IMR-90 (cell line): ENCODE measurements around the gene RPN2. TPM values are rescaled to one million over a fixed set of nuclear protein-coding genes. Genes with fewer than 3 reads are reported as not detected.
A peak's percentile ranks its signal among the peaks of the same experiment; 100 is the strongest.

Experiments
- ATAC-seq: fragments of 200-7000 bp; cut with Tn5 transposase; 2 replicates; pipeline ENCODE4 v1.9.1; 2020; ENCODE audit warnings: low read depth, mild to moderate bottlenecking, moderate library complexity
- BruUV-seq: library from RNA; stranded (reverse); fragments of 400-500 nt; replicated peaks from 2 replicates; lab custom pipeline; 2021; lab: Mats Ljungman, UMichigan
- CTCF ChIA-PET: fragments of 300-600 bp; formaldehyde crosslinking; extraction: SDS; loops from one replicate; lab custom pipeline; 2021; ENCODE audit warnings: antibody characterized with exemption; lab: Yijun Ruan, JAX
- POLR2A ChIA-PET: fragments of 300-600 bp; sonication (Branson Sonifier 250); formaldehyde crosslinking; loops from one replicate; lab custom pipeline; 2022; ENCODE audit warnings: antibody characterized with exemption; ENCODE audit not compliant: unreplicated experiment; lab: Charles Lee
- DNase-seq: peaks from one replicate; pipeline ENCODE4 v3.0.0; 2013
- H2AFZ ChIP-seq: replicated peaks from 2 replicates; pipeline ENCODE3; 2013; ENCODE audit warnings: low read length, mild to moderate bottlenecking; ENCODE audit not compliant: poor library complexity
- H2AK5ac ChIP-seq: 2 replicates; pipeline ENCODE4 v1.6.1; 2013; ENCODE audit warnings: low read depth, low read length, inconsistent platforms
- H2AK9ac ChIP-seq: replicated peaks from 2 replicates; pipeline ENCODE3; 2013; ENCODE audit warnings: mild to moderate bottlenecking, low read depth, low read length, moderate library complexity; ENCODE audit not compliant: poor library complexity
- H2BK120ac ChIP-seq: 2 replicates; pipeline ENCODE4 v1.6.1; 2013; ENCODE audit warnings: low read depth, low read length, inconsistent platforms
- H2BK15ac ChIP-seq: 3 replicates; pipeline ENCODE4 v1.6.1; 2013; ENCODE audit warnings: low read depth, low read length, inconsistent platforms
- H2BK20ac ChIP-seq: 2 replicates; pipeline ENCODE4 v1.6.1; 2013; ENCODE audit warnings: low read depth, mild to moderate bottlenecking, inconsistent platforms, low read length, moderate library complexity
- H2BK5ac ChIP-seq: 2 replicates; pipeline ENCODE4 v1.6.1; 2013; ENCODE audit warnings: mild to moderate bottlenecking, low read depth, low read length, inconsistent platforms; ENCODE audit not compliant: poor library complexity, severe bottlenecking
- H3K14ac ChIP-seq: replicated peaks from 2 replicates; pipeline ENCODE4 v1.6.1; 2013; ENCODE audit warnings: low read depth, low read length, inconsistent platforms
- H3K18ac ChIP-seq: 2 replicates; pipeline ENCODE4 v1.6.1; 2013; ENCODE audit warnings: low read depth, low read length, control low read depth
- H3K23ac ChIP-seq: 2 replicates; pipeline ENCODE4 v1.6.1; 2013; ENCODE audit warnings: low read depth, low read length, inconsistent platforms
- H3K27ac ChIP-seq: 2 replicates; pipeline ENCODE4 v1.5.1; 2013; ENCODE audit warnings: mild to moderate bottlenecking, control low read depth, low read length; ENCODE audit not compliant: insufficient read depth
- H3K27me3 ChIP-seq: 2 replicates; pipeline ENCODE4 v1.6.1; 2013; ENCODE audit warnings: low read length; ENCODE audit not compliant: control insufficient read depth, insufficient read depth
- H3K36me3 ChIP-seq: 2 replicates; pipeline ENCODE4 v1.6.1; 2013; ENCODE audit warnings: low read length, mixed read lengths; ENCODE audit not compliant: control insufficient read depth, insufficient read depth
- H3K4ac ChIP-seq: 2 replicates; pipeline ENCODE4 v1.6.1; 2013; ENCODE audit warnings: low read depth, low read length, inconsistent platforms
- H3K4me1 ChIP-seq: 2 replicates; pipeline ENCODE4 v1.6.1; 2013; ENCODE audit warnings: low read length, mixed read lengths; ENCODE audit not compliant: control insufficient read depth, insufficient read depth
- H3K4me2 ChIP-seq: 2 replicates; pipeline ENCODE4 v1.6.1; 2013; ENCODE audit warnings: low read depth, mild to moderate bottlenecking, control low read depth, low read length, moderate library complexity
- H3K4me3 ChIP-seq: 2 replicates; pipeline ENCODE4 v1.5.1; 2013; ENCODE audit warnings: low read depth, mild to moderate bottlenecking, control low read depth, low read length, moderate library complexity; ENCODE audit not compliant: insufficient read depth
- H3K56ac ChIP-seq: 2 replicates; pipeline ENCODE4 v1.6.1; 2013; ENCODE audit warnings: low read length, inconsistent platforms; ENCODE audit not compliant: insufficient read depth; ENCODE audit errors: extremely low read depth
- H3K79me1 ChIP-seq, 2 experiments: 2 replicates each; pipeline ENCODE4 v1.6.1; 2013; ENCODE audit warnings: low read length in 2 of 2, inconsistent platforms in 1 of 2, low read depth in 1 of 2
- H3K9ac ChIP-seq: 2 replicates; pipeline ENCODE4 v1.6.1; 2013; ENCODE audit warnings: low read depth, low read length, control low read depth
- H3K9me1 ChIP-seq: 2 replicates; pipeline ENCODE4 v1.6.1; 2013; ENCODE audit warnings: low read length, inconsistent platforms; ENCODE audit not compliant: insufficient read depth
- H3K9me3 ChIP-seq: 2 replicates; pipeline ENCODE4 v1.6.1; 2013; ENCODE audit warnings: low read length; ENCODE audit not compliant: control insufficient read depth, insufficient read depth
- H4K20me1 ChIP-seq: 2 replicates; pipeline ENCODE4 v1.6.1; 2013; ENCODE audit warnings: low read length, inconsistent platforms; ENCODE audit not compliant: insufficient read depth
- H4K5ac ChIP-seq: 2 replicates; pipeline ENCODE4 v1.6.1; 2013; ENCODE audit warnings: mild to moderate bottlenecking, low read depth, low read length, control low read depth
- H4K8ac ChIP-seq, 2 experiments: 2 replicates each; pipeline ENCODE4 v1.6.1; 2013; ENCODE audit warnings: low read depth in 2 of 2, low read length in 2 of 2, control low read depth in 1 of 2, inconsistent platforms in 1 of 2
- H4K91ac ChIP-seq: 2 replicates; pipeline ENCODE4 v1.6.1; 2013; ENCODE audit warnings: low read depth, low read length, inconsistent platforms; ENCODE audit not compliant: insufficient read depth
- BHLHE40 ChIP-seq: fragments of 150-350 bp; IDR thresholded peaks from 2 replicates; pipeline ENCODE4 v1.6.1; 2016; ENCODE audit warnings: mild to moderate bottlenecking, low read depth, low read length
- CEBPB ChIP-seq: IDR thresholded peaks from 2 replicates; pipeline ENCODE4 v1.6.1; 2012; ENCODE audit warnings: low read depth, low read length, improper control_type of control experiment
- CHD1 ChIP-seq: IDR thresholded peaks from 2 replicates; pipeline ENCODE4 v1.6.1; 2012; ENCODE audit warnings: low read depth, low read length, improper control_type of control experiment
- FOS ChIP-seq: fragments of 150-350 bp; IDR thresholded peaks from 2 replicates; pipeline ENCODE4 v1.6.1; 2016; ENCODE audit warnings: low read depth, low read length
- WGBS, 2 experiments: methylation state at CpG; one replicate each; pipeline versions ENCODE4 v1.1.5 to v1.1.7; 2013; ENCODE audit warnings: missing lambda C conversion rate in 2 of 2; ENCODE audit not compliant: insufficient read length in 1 of 2; ENCODE audit errors: extremely low coverage in 2 of 2; 5-methylcytosine and 5-hydroxymethylcytosine counted together
- dilution Hi-C: fragments of 300-500 bp; cut with HindIII; formaldehyde crosslinking; loops from one replicate; pipeline ENCODE4 v1.14.3; 2018; ENCODE audit warnings: low sequenced_read_pairs; ENCODE audit not compliant: unreplicated experiment
- in situ Hi-C: fragments of 300-500 bp; cut with MboI; formaldehyde crosslinking; loops from 3 replicates; pipeline ENCODE4 v1.14.3; 2019; ENCODE audit warnings: low sequenced_read_pairs, inconsistent platforms, mixed read lengths
- intact Hi-C: fragments of 100-400 bp; cut with micrococcal nuclease; formaldehyde crosslinking; loops from 2 replicates; pipeline ENCODE4 v1.10.0; 2022
- polyA plus RNA-seq, 3 experiments: library from polyadenylated mRNA; depleted of rRNA; stranded (reverse); fragments of >200 nt; gene quantifications; 2 replicates each; pipeline ENCODE4 v1.2.3, GENCODE V29; 2012; ENCODE audit warnings: low replicate concordance in 1 of 3
- total RNA-seq: library from RNA; depleted of rRNA; stranded (reverse); fragments of >200 nt; gene quantifications from 2 replicates; pipeline ENCODE4 v1.2.3, GENCODE V29; 2012

Gene RPN2
- total and polyA plus RNA-seq, 2 of the 4 experiments (the other 2 are of a cell fraction) = 305 to 481 TPM

GRCh38 chr20:37200926-37201826, 22.0 kb downstream of the RPN2 start:
- peak overlapping the region; percentile 22; the same call in 1 of the 2 replicates for H3K56ac ChIP-seq
- peaks cover 58 to 72% of the 10 kb centered on the region in 2 experiments for H3K79me1 ChIP-seq
- no peaks in the 10 kb centered on the region for H3K27me3 ChIP-seq
- TF ChIP-seq CHD1 = no peak
- no peak for TF ChIP-seq FOS
- no peak for TF ChIP-seq BHLHE40
- peak; percentile 61 for TF ChIP-seq CEBPB
- BruUV-seq = no TSS peak
- H4K5ac ChIP-seq = no peak overlapping the region; the same call in 1 of the 2 replicates
- no peak overlapping the region for H2AK9ac ChIP-seq
- H2BK20ac ChIP-seq = peak overlapping the region; percentile 67
- in situ Hi-C loops = loop anchor here (10.0 kb wide), 1 partner anchor 184 kb away; no protein-coding TSS in a partner anchor
- intact Hi-C loops = no loop called here
- peak overlapping the region; percentile 62 for H3K4ac ChIP-seq
- no peak overlapping the region for H2BK5ac ChIP-seq
- peak overlapping the region; percentile 20; the same call in 1 of the 2 replicates for H3K18ac ChIP-seq
- no peak overlapping the region for H3K23ac ChIP-seq
- no peak overlapping the region for H3K9ac ChIP-seq
- DNase-seq = no peak
- WGBS, 2 experiments = no CpG with 5 or more reads among the region's 13 CpGs
- peak overlapping the region; percentile 34; the same call in 1 of the 2 replicates for H3K14ac ChIP-seq
- ChIA-PET CTCF (no interaction called here), POLR2A (no interaction called here)
- H3K4me3 ChIP-seq = no peak overlapping the region
- peak overlapping the region; percentile 63 for H2BK120ac ChIP-seq
- H3K4me1 ChIP-seq = peaks cover 3% of the 10 kb centered on the region
- peaks cover 50% of the 10 kb centered on the region for H4K20me1 ChIP-seq
- peaks cover 40% of the 10 kb centered on the region for H3K36me3 ChIP-seq
- peaks cover 30% of the 10 kb centered on the region for H3K9me1 ChIP-seq
- H2AK5ac ChIP-seq = peak overlapping the region; percentile 74; the same call in 1 of the 2 replicates
- dilution Hi-C loops = no loop called here
- no peak overlapping the region for H3K27ac ChIP-seq
- ATAC-seq = no peak
- no peak overlapping the region for H3K4me2 ChIP-seq
- peak overlapping the region; percentile 72 for H4K91ac ChIP-seq
- H4K8ac ChIP-seq = 0 out of 4 replicates have a peak overlapping the region, but pooled peaks of 1 of the 2 experiments have one; percentile 15
- H3K9me3 ChIP-seq = no peaks in the 10 kb centered on the region
- no peak overlapping the region for H2AFZ ChIP-seq
- H2BK15ac ChIP-seq = peak overlapping the region; percentile 55; the same call in 1 of the 3 replicates
